Chondrocyte (in vitro differentiated cells): ENCODE measurements around the gene LRRC63. TPM values are rescaled to one million over a fixed set of nuclear protein-coding genes. Genes with fewer than 3 reads are reported as not detected.
"Not testable (repeated sequence)": the region's sequence is repeated elsewhere in the genome, so short reads cannot be mapped to it uniquely, and the experiment has no call there.

ENCODE experiments used
- DNase-seq: peaks from one replicate; pipeline ENCODE4 v3.0.0; 2021; ENCODE audit warnings: mixed read lengths, low spot score
- H3K27ac Mint-ChIP-seq: one replicate; pipeline ENCODE4 v1.8.0; 2021; ENCODE audit warnings: mild to moderate bottlenecking, moderate library complexity, mixed read lengths; ENCODE audit not compliant: unreplicated experiment
- H3K27me3 Mint-ChIP-seq: 2 replicates; pipeline ENCODE4 v1.8.0; 2021; ENCODE audit warnings: low read depth, mixed read lengths
- H3K36me3 Mint-ChIP-seq: 2 replicates; pipeline ENCODE4 v1.8.0; 2021; ENCODE audit warnings: low read depth, mixed read lengths
- H3K4me1 Mint-ChIP-seq: 2 replicates; pipeline ENCODE4 v1.8.0; 2021; ENCODE audit warnings: low read depth, mild to moderate bottlenecking, mixed read lengths
- H3K4me3 Mint-ChIP-seq: one replicate; pipeline ENCODE4 v1.8.0; 2021; ENCODE audit warnings: mild to moderate bottlenecking, moderate library complexity, mixed read lengths; ENCODE audit not compliant: unreplicated experiment
- H3K9me3 Mint-ChIP-seq: 2 replicates; pipeline ENCODE4 v1.8.0; 2021; ENCODE audit warnings: low read depth, mixed read lengths
- total RNA-seq: library from RNA; stranded (reverse); gene quantifications from 3 replicates; pipeline ENCODE4 v1.2.1, GENCODE V29; 2021
- TF ChIP-seq, protein P1 (sequence below): fragments of 200-600 bp; sonication (generic); IDR thresholded peaks from 2 replicates; pipeline ENCODE4 v1.5.0; 2021; ENCODE audit warnings: antibody characterized with exemption, mild to moderate bottlenecking, moderate library complexity

LRRC63 gene
- total RNA-seq, 1 donor from 2014 or later = 0.15 TPM

DNA sequence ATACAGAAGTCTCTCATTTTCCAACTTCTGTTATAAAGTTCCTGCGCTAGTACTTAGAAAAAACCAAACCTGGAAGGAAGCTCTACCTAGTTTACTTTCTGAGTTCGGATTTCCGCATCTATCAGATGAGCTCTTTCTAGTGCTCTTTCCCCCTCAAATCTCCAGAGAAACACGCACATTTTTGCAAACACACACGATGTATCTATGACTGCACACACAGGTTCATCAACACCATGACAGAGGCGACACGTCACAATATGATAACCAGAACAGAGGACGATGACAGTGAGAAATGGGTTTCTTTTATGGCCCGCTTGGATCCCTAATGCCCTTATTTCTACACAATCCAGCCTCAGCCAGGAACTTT is 629 bp upstream of the LRRC63 start:
- peak overlapping the region; percentile 39 for H3K27ac Mint-ChIP-seq
- TF ChIP-seq, protein P1, sequence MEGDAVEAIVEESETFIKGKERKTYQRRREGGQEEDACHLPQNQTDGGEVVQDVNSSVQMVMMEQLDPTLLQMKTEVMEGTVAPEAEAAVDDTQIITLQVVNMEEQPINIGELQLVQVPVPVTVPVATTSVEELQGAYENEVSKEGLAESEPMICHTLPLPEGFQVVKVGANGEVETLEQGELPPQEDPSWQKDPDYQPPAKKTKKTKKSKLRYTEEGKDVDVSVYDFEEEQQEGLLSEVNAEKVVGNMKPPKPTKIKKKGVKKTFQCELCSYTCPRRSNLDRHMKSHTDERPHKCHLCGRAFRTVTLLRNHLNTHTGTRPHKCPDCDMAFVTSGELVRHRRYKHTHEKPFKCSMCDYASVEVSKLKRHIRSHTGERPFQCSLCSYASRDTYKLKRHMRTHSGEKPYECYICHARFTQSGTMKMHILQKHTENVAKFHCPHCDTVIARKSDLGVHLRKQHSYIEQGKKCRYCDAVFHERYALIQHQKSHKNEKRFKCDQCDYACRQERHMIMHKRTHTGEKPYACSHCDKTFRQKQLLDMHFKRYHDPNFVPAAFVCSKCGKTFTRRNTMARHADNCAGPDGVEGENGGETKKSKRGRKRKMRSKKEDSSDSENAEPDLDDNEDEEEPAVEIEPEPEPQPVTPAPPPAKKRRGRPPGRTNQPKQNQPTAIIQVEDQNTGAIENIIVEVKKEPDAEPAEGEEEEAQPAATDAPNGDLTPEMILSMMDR = no peak
- peaks cover 11% of the 10 kb centered on the region for H3K4me1 Mint-ChIP-seq
- H3K27me3 Mint-ChIP-seq = peaks cover 1% of the 10 kb centered on the region
- peaks cover under 1% of the 10 kb centered on the region for H3K36me3 Mint-ChIP-seq
- H3K9me3 Mint-ChIP-seq = peaks cover 4% of the 10 kb centered on the region
- DNase-seq = no peak
- H3K4me3 Mint-ChIP-seq = peak overlapping the region; percentile 74

DNA sequence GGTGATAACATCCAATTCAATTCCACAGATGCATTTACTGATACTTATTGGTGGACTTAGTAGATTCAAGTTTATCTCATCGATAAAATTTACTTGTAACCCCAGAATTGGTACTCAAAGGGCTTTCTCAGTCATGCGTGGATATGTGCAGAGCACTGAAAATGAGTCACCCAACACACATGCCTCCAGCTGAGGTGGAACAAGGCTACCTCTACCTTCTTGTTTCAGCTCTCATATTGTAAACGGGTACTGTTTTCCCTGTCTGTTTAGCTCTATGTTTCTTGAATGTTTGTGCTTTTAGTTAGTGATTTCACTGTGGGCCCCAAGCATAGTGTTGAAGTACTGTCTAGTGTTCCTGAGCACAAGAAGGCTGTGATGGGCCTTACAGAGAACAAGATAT is 1.5 kb downstream of the LRRC63 start:
- Mint-ChIP-seq H3K9me3 (peaks cover 15% of the 10 kb centered on the region), H3K27ac (no peak overlapping the region), H3K4me3 (no peak overlapping the region), H3K36me3 (peaks cover 3% of the 10 kb centered on the region), H3K27me3 (peaks cover 1% of the 10 kb centered on the region), H3K4me1 (peaks cover 11% of the 10 kb centered on the region)
- no peak for DNase-seq
- TF ChIP-seq, protein P1 = no peak

DNA sequence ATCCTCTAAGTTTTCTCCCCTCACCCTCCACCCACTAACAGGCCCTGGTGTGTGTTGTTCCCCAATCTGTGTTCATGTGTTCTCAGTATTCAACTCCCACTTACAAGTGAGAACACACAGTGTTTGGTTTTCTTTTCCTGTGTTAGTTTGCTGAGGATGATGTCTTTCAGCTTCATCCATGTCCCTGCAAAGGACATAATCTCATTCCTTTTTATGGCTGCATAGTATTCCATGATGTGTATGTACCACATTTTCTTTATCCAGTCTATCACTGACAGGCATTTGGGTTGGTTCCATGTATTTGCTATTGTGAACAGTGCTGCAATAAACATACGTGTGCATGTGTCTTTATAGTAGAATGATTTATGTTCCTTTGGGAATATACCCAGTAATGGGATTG is 3.0 kb downstream of the LRRC63 start:
- not testable (repeated sequence) for DNase-seq, H3K27ac Mint-ChIP-seq, H3K4me3 Mint-ChIP-seq, H3K27me3 Mint-ChIP-seq, H3K36me3 Mint-ChIP-seq
- H3K9me3 Mint-ChIP-seq = peaks cover 20% of the 10 kb centered on the region
- H3K4me1 Mint-ChIP-seq = peaks cover 11% of the 10 kb centered on the region

DNA sequence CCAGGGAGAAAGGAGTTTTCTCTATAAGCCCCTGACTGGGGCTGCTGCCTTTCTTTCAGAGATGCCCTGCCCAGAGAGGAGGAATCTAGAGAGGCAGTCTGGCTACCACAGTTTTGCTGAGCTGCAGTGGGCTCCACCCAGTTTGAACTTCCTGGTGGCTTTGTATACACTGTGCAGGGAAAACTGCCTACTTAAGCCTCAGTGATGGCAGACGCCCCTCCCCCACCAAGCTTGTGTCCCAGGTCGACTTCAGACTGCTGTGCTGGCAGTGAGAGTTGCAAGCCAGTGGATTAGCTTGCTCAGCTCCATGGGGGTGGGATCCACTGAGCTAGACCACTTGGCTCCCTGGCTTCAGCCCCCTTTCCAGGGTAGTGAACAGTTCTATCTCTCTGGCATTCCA is 8.5 kb downstream of the LRRC63 start:
- H3K9me3 Mint-ChIP-seq = peaks cover 32% of the 10 kb centered on the region
- H3K27me3 Mint-ChIP-seq, H3K27ac Mint-ChIP-seq, H3K4me3 Mint-ChIP-seq, H3K4me1 Mint-ChIP-seq, DNase-seq, H3K36me3 Mint-ChIP-seq: not testable (repeated sequence)

DNA sequence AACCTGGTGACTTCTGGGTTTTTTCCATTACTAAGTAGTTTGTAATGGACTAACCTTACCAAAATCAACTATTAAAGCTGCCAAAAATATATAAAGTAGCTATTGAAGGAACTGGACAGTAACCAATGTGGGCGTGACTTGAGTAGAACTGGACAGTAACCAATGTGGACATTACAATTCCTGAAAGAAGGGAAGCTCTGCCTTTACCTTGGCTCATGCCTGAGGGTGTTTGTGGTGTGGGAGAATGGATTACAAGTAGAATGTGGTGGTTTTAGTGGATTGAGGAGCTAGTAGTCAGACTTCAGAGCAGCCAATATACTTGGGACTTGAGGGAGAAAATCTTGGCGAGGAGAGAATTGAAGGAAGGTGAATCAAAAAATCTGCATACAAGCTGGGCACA is 17.5 kb downstream of the LRRC63 start:
- Mint-ChIP-seq H3K36me3 (peaks cover 4% of the 10 kb centered on the region), H3K27me3 (no peaks in the 10 kb centered on the region), H3K9me3 (peaks cover 42% of the 10 kb centered on the region), H3K27ac (no peak overlapping the region), H3K4me3 (no peak overlapping the region), H3K4me1 (peaks cover 7% of the 10 kb centered on the region)
- DNase-seq = no peak
- TF ChIP-seq, protein P1 = no peak

DNA sequence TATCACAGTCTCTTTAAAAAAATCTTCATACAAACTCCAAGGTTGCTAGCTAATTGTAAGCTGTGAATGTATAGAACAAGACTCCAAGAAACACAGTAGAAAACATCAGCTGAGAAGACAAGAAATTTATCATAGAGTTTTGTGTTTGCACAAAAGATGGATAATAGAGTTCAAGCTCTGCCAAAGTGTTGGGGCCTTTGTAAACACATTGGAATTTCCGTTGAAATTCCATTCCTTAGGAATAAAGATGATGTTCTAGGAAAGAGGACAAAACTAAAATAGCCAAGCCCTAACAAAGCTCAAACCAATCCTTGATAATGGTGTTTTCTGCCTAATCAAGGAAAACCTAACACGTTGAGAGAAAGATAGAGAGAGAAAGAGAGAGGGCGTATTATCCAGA is 20.6 kb downstream of the LRRC63 start:
- no peak for DNase-seq
- Mint-ChIP-seq H3K27me3 (no peaks in the 10 kb centered on the region), H3K9me3 (peaks cover 49% of the 10 kb centered on the region)

More for the DNA sequence above, 20.6 kb downstream of the LRRC63 start:
- H3K36me3 Mint-ChIP-seq = peaks cover 14% of the 10 kb centered on the region
- TF ChIP-seq, protein P1 = no peak
- no peak overlapping the region for H3K4me3 Mint-ChIP-seq
- H3K4me1 Mint-ChIP-seq = peaks cover 7% of the 10 kb centered on the region
- no peak overlapping the region for H3K27ac Mint-ChIP-seq
